CD4-positive, alpha-beta T cell treated with Interleukin-15 for 1 hour (primary cell): ENCODE measurements around the gene GSDME.

Experiments used
- DNase-seq: peaks from one replicate; pipeline ENCODE4 v3.0.0-alpha.2; 2020

Gene GSDME

DNA sequence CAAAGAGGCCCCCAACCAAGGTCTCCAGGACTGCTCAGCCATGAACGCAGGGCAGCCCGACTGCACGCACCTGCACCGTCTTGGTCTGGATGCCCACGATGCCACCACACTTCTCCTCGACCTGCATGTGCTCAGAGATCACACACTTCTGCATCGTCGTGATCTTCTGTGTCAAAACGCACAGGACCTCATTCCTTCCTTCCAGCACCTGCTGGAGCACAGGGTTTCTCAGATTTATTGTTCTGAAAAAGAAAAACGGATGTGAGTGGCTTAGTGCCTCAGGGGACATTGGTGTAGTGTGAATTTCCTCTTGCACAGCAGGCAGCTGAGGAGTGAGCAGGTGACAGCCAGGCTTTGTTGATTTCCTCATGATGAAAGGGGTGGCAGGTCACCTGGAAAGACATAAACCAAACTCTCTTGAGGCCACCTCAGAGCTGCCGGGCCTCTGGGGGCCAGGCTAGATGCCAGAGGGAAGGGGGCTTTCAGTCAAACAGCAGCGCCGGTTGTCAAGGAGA, 38.2 kb downstream of the GSDME start:
- no peak for DNase-seq

- DNase-seq = no peak
Observed at GRCh38 chr7:24718431-24718831, 38.8 kb downstream of the GSDME start.

DNA sequence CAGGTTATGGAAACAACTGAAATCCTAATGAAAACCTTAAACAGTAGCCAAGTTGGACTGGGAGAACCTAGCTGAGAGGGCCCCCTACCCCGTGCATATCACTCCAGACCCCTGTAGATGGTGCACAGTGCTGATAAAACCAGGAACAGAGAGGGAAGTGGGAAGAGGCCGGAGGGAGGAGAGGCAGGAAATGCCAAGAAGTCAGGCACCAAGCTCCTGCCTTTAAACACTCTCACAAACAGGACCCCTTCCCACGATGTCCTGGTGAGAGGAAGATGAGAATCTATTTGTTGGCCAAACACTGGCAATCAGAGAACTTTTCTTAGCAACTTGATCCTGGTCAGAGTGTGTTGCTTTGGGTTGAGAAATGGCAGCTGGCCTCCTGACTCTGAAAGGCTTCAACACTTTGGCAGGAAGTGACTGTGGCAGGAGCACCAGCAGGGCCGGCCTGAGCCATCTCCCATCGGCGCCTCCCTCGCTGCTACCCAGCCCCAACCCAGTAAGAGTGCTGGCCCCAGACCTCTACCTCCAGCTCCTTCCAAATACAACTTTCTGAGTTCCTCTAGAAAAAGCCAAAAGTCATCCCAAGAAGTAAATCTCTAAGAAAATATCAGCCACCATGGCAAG, 39.5 kb downstream of the GSDME start:
- DNase-seq = no peak

GRCh38 chr7:24717247-24717622, 40.0 kb downstream of the GSDME start:
- no peak for DNase-seq

GRCh38 chr7:24716480-24717246, 40.6 kb downstream of the GSDME start:
- DNase-seq = no peak

DNA sequence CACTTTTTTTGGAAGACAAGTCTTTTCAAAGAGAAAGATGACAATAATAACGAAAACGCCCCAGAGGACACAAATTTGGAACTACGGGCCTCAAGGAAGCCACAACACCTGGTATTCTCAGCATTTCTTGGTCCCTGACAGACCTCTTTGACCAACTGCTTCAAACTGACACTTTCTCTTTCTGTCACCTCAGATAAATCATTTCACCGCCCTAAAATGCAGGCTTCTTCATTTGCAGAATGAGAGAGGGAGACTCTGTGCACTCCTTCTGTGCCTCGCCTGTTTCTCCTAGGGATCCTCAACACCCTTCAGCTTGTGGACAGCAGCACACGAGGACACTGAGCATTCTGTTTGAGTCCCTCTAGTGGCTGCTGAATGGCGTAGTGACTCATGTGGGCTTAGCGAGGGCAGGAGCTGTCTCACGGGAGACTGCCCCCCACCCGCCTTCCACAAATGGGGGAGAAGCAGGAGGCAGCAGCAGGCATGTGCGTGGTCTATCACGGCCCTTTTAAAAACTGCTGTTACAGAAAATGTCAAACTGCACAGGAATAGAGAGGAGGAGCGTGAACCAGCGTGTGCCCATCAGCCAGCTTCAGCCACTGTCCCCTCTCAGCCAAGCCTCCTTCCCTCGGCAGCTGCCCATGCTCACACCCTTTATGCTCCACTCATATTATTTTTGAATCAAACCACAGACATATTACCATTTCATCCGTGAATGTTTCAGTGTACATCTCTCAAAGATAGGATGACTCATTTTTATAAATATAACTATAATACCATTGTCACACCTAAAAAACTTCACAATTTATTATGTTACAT, 41.4 kb downstream of the GSDME start:
- no peak for DNase-seq

GRCh38 chr7:24715171-24715570, 42.1 kb downstream of the GSDME start:
- DNase-seq = no peak

DNA sequence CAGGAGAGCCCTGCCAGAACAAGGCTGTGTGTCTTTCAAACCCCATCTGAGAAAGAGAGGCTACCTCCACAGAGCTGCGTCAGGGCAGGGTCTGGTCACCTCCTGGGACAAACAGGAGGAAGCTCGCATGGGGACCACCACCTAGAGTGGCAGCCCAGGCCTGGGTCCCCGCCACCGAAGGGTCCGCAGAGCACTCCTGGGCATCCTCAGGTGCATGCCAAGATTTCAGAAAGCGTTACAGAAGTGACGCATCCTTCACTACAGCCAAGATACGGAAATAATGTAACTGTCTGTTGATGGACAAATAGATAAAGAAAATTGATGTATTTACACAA, 42.6 kb downstream of the GSDME start:
- no peak for DNase-seq

DNA sequence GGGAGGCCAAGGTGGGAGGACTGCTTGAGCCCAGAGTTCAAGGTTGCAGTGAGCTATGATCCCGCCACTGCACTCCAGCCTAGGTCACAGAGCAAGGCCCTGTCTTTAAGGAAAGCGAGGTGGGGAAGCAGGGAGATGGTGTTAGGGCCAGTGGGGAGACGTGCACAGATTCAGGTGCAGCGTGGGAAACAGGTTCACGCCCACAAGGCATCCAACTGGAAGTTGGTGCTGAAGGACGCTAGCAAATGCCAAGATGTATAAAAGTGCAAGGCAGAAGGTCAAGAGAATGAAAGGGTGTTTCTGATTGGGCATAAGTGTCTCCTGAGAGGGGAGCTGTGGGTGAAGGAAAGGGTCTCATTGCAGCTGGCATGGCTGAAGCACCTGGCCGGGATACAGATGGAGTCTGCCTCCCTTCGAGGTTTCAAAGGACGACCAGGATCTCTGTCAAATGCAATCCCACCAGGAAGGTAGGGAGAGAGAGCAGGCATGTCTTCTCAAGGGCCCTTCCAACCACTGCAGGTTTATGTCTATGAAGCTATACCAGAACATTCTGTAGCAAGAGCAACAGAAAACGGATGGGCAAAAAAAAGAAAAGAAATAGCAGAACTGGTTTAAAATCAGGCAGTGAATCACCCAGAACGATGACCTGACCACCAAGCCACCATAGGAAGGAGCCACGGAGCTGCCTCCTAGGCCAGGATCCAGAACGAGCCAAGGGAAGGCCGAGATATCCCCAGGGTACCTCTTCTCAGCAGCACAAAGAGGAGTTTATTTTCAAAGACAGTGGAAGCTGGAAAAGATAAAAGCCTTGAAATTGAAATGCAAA, 43.2 kb downstream of the GSDME start:
- no peak for DNase-seq

DNA sequence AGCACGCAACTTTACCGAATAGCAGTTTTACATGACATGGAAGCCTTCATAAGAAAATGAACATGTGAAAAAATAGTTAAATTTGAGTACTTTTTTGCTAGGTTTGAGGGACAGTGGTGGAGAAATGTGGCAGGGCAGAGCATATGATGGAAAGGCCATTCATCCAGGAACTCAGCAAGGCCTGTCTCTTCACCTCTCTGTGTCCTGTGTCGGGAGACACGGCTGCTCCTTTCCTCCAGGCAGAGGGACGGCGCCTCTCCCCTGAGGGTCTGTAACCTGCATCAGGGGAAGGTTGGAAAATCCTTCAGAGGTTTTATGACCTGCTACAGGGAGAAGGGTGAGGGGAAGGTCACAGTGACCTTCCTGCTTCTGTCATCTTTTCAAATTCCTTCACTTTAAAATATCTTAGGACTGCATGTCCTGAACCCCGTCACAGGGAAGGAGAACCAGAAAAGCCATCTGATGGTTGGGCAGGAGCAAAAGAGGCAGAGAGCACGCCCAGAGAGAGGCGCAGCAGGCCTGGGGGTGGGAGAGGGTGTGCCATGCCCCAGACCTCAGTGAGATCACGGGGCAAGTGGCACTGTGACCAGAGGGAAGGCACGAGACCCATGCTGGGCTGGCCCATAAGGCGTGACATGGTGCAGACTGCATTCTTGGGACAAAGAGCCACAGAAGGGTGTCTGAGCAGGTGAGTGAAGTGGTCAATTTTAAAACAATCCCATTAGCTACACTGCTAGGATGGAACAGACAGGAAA, 44.0 kb downstream of the GSDME start:
- DNase-seq = no peak

DNA sequence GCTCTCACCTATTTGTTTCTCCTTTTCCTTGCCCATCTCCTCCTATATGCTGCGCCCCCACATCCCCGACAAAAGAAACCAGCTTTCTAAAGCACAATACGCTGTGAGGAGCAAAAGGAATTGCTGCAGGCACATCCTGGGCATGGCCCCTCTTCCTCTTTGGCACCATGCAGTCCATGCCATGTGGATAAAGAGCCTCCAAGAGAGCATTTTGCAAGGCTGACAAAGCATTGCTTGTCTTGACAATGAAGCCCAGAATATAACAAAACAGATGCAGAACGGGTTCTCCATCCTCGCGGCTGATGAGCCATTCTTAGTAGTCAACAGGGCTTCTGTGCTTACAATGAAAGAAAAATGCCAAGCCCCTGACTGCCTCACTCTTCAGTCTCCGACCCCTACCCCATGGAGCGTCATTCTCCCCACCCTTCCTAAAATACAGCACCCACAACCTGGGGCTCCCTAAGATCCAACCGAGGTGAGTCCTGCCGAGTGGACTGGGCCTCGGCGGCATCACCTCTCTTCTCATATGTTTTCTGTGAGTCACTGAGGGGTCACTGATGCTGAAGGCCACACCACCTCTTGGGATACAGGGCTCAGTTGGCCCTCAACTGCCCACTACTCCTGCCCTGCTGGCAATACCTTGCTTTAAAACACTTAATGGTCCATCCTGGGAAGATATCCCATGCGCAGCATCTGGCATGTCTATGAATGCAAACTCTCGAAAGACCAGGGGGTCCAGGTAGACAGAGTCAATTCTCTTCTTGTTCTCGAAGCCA, 47.5 kb downstream of the GSDME start:
- no peak for DNase-seq

DNA sequence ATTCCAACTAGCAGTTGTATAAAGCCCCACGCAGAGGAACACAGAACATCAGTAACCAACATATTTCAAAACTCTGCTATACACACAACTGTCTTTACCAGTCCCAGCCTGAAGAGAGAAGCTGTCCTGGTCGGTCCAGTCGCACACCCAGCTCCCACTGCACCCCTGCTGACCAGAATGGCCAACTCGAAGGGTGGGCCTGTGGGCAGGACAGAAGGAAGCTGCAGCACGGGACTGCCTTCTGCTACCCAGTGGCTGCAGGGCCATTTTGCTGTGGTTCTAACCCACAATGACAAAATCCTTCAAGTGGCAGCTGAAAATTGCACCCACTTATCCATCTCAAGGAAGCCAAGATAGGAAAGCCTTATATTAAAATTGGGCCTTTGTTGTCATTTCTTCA, 48.2 kb downstream of the GSDME start:
- no peak for DNase-seq

DNA sequence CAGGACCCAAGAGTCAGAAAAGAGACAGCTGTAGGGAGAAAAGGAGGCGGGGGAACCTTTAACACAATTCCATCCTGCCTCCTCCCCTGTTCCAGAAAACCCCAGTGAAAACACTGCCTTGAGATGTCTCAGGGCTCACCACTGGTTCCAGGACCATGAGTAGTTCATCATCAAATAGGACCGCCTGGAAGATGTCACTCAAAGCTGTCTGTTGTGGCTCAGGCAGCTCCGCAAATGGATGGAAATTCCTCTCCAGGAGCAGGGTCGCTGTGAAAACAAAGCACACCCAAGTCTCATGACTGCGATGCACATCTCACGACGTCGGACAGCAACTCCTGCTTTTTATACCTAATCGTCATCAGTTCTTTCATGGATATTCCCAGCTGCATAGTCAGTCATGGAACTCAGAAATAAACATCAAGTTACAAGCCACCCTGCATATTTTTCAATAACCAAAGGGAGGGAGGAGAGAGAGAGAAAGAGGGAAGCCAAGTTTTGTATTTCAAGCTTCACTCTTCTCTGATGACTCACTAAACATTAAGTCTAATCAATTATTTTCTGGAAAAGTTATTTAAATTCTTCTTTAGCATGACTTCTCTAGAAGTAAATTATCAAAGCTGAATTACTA, 49.2 kb downstream of the GSDME start:
- DNase-seq = no peak

DNA sequence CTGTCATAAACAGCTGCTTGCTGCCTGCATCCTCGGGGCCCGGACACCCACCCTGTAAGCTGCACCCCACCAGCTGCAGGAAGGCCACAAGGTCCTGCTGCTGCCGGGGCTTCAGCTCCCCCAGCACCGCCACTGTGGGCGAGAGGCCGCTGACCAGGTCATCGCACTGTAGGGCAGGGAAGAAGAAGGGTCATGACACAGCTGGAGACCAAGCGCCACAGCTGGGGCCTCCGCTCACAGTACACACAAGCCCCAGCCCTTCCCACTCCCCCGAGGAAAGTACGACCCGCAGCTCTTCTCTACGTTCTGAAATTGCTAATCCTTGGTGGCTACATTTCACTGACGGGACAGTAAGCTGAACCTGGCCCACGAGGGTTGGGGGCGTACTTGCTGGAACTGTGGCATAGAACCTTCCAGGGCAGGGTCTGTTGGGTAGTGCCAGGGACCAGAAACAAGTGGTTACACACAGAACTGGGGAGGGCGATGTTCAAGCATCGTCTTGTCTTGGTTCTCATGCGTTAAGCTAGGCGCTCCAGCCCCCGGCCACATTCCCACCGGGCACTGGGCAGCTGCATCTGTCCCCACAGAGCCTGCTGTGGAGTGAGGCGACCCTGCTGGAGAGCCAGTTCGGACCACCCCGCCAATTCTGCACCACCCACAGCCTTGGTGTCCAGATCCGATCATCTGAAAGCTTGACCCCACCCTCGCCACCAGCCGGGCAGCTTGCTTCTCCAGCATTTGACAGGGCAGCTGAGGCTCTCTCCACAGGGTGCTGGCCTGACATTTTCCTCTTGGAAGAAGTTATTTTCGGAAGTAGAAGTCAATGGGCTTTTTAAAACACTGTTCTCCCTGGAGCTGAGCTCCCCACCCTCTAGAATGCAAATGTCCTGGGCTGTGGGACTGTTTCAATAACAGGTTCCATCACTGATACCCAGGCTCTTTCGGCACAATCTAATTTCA, 50.8 kb downstream of the GSDME start:
- DNase-seq = no peak

GRCh38 chr7:24705461-24705954, 51.8 kb downstream of the GSDME start:
- no peak for DNase-seq

DNA sequence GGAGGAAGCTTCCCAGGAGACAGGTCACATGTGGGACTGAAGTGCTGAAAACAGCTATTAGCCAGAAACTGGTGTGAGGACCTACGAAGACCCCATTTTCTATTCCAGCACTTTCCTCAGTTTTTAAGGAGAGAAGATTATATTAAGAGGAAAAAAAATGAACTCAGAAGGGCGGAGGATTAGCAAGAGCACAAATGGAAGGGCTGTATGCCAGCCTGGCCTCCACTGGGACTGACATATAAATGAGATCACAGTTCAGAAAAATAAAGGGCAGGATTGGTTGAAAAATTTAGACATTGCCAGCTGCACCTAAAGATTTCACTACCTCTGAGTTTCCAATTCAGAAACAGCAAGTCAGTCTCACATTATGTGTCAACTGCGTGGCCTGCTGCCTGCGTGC, 53.0 kb downstream of the GSDME start:
- no peak for DNase-seq

DNA sequence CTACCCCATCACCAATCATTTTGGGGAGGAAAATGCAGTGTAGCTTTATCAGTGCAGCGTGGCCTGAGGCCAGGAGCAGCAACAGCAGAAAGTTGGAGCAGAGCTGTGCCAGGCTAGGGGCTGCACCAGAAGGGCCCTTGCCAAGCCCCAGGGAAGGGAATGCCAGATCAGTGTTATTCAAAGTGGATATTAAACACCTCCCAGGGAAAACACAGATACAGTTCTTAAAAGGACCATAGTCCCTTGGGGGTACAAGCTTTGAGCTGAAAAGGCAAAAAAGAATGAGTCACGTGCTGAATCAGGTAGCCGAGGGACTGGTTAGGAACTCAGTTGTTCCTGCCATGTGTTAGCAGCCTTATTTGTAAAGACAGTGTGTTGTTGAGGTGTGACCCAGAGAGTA, 54.0 kb downstream of the GSDME start:
- DNase-seq = no peak

DNA sequence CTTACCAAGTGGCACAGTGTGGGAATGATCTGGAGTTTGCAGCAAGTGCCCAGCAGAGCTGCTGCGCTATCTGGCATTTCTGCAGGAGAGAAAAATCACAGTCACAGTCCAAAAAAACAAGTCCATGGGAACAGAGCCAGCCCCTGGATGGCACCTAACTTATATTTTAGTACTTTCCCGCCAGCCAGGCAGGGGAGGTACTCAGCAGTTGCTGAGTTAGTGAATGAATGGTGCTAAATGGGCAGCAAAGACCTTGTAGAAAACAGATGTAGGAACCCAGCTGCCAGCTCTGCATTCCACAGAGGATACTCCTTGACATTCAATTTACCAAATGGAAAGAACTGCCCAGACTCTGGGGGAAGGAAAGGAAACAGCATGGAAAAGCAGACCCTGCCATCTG, 54.5 kb downstream of the GSDME start:
- no peak for DNase-seq
